CD14-positive monocyte (primary cell): ENCODE measurements around the gene SV2B. TPM values are rescaled to one million over a fixed set of nuclear protein-coding genes. Genes with fewer than 3 reads are reported as not detected.
"Not testable (repeated sequence)": the region's sequence is repeated elsewhere in the genome, so short reads cannot be mapped to it uniquely, and the experiment has no call there.

Experiments
- DNase-seq, 3 donors: peaks; one replicate each; pipeline ENCODE4 v3.0.0-alpha.2; 2011 to 2022
- H2AFZ ChIP-seq: 2 replicates; pipeline ENCODE4 v1.6.0; 2012; ENCODE audit warnings: mild to moderate bottlenecking, low read depth, low read length, inconsistent platforms; ENCODE audit not compliant: insufficient read depth, poor library complexity, severe bottlenecking
- H3K27ac ChIP-seq, 2 donors: 1 replicate in 1 of 2; 2 replicates in 1 of 2; pipeline ENCODE4 v1.5.1; 2012 to 2013; ENCODE audit warnings: low read length in 2 of 2, control low read depth in 1 of 2, inconsistent platforms in 1 of 2, low read depth in 1 of 2, mild to moderate bottlenecking in 1 of 2
- H3K27me3 ChIP-seq, 2 donors: one replicate each; pipeline versions ENCODE4 v1.6.0 to v1.6.1; 2011 to 2013; ENCODE audit warnings: low read length in 2 of 2; ENCODE audit not compliant: control insufficient read depth in 2 of 2, insufficient read depth in 2 of 2
- H3K36me3 ChIP-seq, 2 donors: replicated peaks in 1 of 2; 1 replicate in 1 of 2; 2 replicates in 1 of 2; pipeline versions ENCODE4 v1.5.1 to v1.6.1; 2012 to 2013; ENCODE audit warnings: low read length in 2 of 2, control low read depth in 1 of 2, inconsistent platforms in 1 of 2, mild to moderate bottlenecking in 1 of 2; ENCODE audit not compliant: insufficient read depth in 2 of 2, control insufficient read depth in 1 of 2
- H3K4me1 ChIP-seq, 2 donors: 1 replicate in 1 of 2; 2 replicates in 1 of 2; pipeline versions ENCODE4 v1.5.1 to v1.6.1; 2012 to 2013; ENCODE audit warnings: low read length in 2 of 2, control low read depth in 1 of 2, inconsistent platforms in 1 of 2, mild to moderate bottlenecking in 1 of 2, moderate library complexity in 1 of 2; ENCODE audit not compliant: insufficient read depth in 2 of 2, control insufficient read depth in 1 of 2
- H3K4me2 ChIP-seq: replicated peaks from 2 replicates; pipeline ENCODE3; 2012; ENCODE audit warnings: low read length, moderate library complexity, mild to moderate bottlenecking; ENCODE audit not compliant: poor library complexity, severe bottlenecking; ENCODE audit errors: extremely low read depth
- H3K4me3 ChIP-seq, 3 experiments: fragments of 200-600 bp in 1 of 3; sonication (generic) in 1 of 3; replicated peaks in 1 of 3; 1 replicate in 2 of 3; 2 replicates in 1 of 3; pipeline ENCODE4 v1.5.1; 2011 to 2013; ENCODE audit warnings: low read length in 3 of 3, mild to moderate bottlenecking in 3 of 3, control low read depth in 2 of 3, low read depth in 2 of 3, inconsistent platforms in 1 of 3, moderate library complexity in 1 of 3
- H3K79me2 ChIP-seq: 2 replicates; pipeline ENCODE4 v1.6.0; 2012; ENCODE audit warnings: mild to moderate bottlenecking, control low read depth, inconsistent platforms, low read length, moderate library complexity; ENCODE audit not compliant: insufficient read depth
- H3K9ac ChIP-seq: 2 replicates; pipeline ENCODE4 v1.6.0; 2017; ENCODE audit warnings: low read length, mild to moderate bottlenecking; ENCODE audit not compliant: insufficient read depth, poor library complexity, severe bottlenecking
- H3K9me3 ChIP-seq, 2 donors: replicated peaks in 1 of 2; 1 replicate in 1 of 2; 2 replicates in 1 of 2; pipeline versions ENCODE4 v1.5.1 to v1.6.1; 2012 to 2013; ENCODE audit warnings: low read length in 2 of 2, control low read depth in 1 of 2; ENCODE audit not compliant: control insufficient read depth in 1 of 2, insufficient read depth in 1 of 2
- H4K20me1 ChIP-seq: 2 replicates; pipeline ENCODE4 v1.6.0; 2012; ENCODE audit warnings: mild to moderate bottlenecking, low read length, control low read depth, moderate library complexity; ENCODE audit not compliant: insufficient read depth
- H3K27ac Mint-ChIP-seq, 7 donors: one replicate each; pipeline ENCODE4 v1.8.0; 2020; ENCODE audit warnings: mild to moderate bottlenecking in 7 of 7, mixed read lengths in 7 of 7, moderate library complexity in 6 of 7, inconsistent platforms in 2 of 7
- H3K27me3 Mint-ChIP-seq, 3 donors: one replicate each; pipeline ENCODE4 v1.8.0; 2021 to 2022; ENCODE audit warnings: low read depth in 3 of 3, mild to moderate bottlenecking in 3 of 3, mixed read lengths in 3 of 3, moderate library complexity in 3 of 3, inconsistent platforms in 1 of 3
- H3K36me3 Mint-ChIP-seq, 2 donors: one replicate each; pipeline ENCODE4 v1.8.0; 2020; ENCODE audit warnings: mixed read lengths in 2 of 2, inconsistent platforms in 1 of 2, mild to moderate bottlenecking in 1 of 2
- H3K4me1 Mint-ChIP-seq: one replicate; pipeline ENCODE4 v1.8.0; 2020; ENCODE audit warnings: mild to moderate bottlenecking, mixed read lengths
- H3K4me3 Mint-ChIP-seq, 2 donors: one replicate each; pipeline ENCODE4 v1.8.0; 2020; ENCODE audit warnings: mild to moderate bottlenecking in 2 of 2, mixed read lengths in 2 of 2, moderate library complexity in 1 of 2
- H3K9me3 Mint-ChIP-seq, 7 donors: one replicate each; pipeline ENCODE4 v1.8.0; 2020 to 2022; ENCODE audit warnings: mixed read lengths in 7 of 7, mild to moderate bottlenecking in 6 of 7, moderate library complexity in 6 of 7, inconsistent platforms in 2 of 7
- WGBS: methylation state at CpG from one replicate; pipeline ENCODE4 v1.1.5; 2013; ENCODE audit warnings: missing lambda C conversion rate; ENCODE audit not compliant: insufficient coverage; 5-methylcytosine and 5-hydroxymethylcytosine counted together
- intact Hi-C, 2 donors: fragments of 100-400 bp; cut with micrococcal nuclease; formaldehyde crosslinking; loops; one replicate each; pipeline versions ENCODE4 v1.15.0 to v1.15.1; 2023
- polyA plus RNA-seq, 3 donors: library from polyadenylated mRNA; depleted of rRNA in 1 of 3; unstranded in 2 of 3; stranded (reverse) in 1 of 3; fragments of 300-500 nt in 2 of 3; fragments of >200 nt in 1 of 3; fragmentation: Illumina TruSeq in 2 of 3; gene quantifications; 1 replicate in 2 of 3; 2 replicates in 1 of 3; pipeline ENCODE4 v1.2.3, GENCODE V29; 2012 to 2021
- TF ChIP-seq, protein P1 (sequence below): fragments of 200-600 bp; IDR thresholded peaks from one replicate; pipeline ENCODE4 v1.8.0; 2022; ENCODE audit warnings: antibody characterized with exemption, mild to moderate bottlenecking

Gene SV2B
- polyA plus RNA-seq, 3 donors = not detected

DNA sequence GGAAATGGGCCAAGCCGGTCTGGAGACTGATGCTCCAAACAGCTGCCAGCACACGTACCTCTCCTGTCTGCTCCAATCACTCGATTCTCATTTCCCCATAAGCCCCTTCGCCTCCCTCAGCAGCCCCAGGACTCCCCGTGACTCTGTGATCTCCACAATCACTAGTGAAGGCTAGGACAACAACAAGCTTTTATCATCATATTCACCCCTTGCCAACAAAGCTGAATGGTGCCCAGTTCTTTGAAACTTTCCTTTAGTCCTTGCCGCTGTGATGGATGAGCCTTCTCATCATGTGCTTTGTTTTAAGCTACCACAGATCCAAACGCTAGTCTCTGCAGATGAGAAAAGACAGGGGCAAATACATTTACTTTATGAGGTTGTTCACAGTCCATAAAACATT, 242.0 kb downstream of the SV2B start:
- no peak overlapping the region for H3K4me3 ChIP-seq
- peaks cover 8 to 11% (median 9%) of the 10 kb centered on the region in 3 donors for H3K27me3 Mint-ChIP-seq
- H3K79me2 ChIP-seq = no peaks in the 10 kb centered on the region
- H3K27ac Mint-ChIP-seq = no peak overlapping the region
- no peak overlapping the region for H3K27ac ChIP-seq
- intact Hi-C loops = no loop called here
- H2AFZ ChIP-seq = no peak overlapping the region
- H3K36me3 ChIP-seq = no peaks in the 10 kb centered on the region
- WGBS = 94% methylated on average over 5 of the region's 7 CpGs
- no peaks in the 10 kb centered on the region for H3K36me3 Mint-ChIP-seq
- H3K27me3 ChIP-seq = no peaks in the 10 kb centered on the region
- H3K4me1 Mint-ChIP-seq = no peaks in the 10 kb centered on the region
- no peak overlapping the region for H3K4me2 ChIP-seq
- H3K9me3 Mint-ChIP-seq = no peaks in the 10 kb centered on the region
- H3K4me1 ChIP-seq = no peaks in the 10 kb centered on the region
- H4K20me1 ChIP-seq = no peaks in the 10 kb centered on the region
- H3K9ac ChIP-seq = no peak overlapping the region
- DNase-seq = no peak
- H3K9me3 ChIP-seq = no peaks in the 10 kb centered on the region
- TF ChIP-seq, protein P1, sequence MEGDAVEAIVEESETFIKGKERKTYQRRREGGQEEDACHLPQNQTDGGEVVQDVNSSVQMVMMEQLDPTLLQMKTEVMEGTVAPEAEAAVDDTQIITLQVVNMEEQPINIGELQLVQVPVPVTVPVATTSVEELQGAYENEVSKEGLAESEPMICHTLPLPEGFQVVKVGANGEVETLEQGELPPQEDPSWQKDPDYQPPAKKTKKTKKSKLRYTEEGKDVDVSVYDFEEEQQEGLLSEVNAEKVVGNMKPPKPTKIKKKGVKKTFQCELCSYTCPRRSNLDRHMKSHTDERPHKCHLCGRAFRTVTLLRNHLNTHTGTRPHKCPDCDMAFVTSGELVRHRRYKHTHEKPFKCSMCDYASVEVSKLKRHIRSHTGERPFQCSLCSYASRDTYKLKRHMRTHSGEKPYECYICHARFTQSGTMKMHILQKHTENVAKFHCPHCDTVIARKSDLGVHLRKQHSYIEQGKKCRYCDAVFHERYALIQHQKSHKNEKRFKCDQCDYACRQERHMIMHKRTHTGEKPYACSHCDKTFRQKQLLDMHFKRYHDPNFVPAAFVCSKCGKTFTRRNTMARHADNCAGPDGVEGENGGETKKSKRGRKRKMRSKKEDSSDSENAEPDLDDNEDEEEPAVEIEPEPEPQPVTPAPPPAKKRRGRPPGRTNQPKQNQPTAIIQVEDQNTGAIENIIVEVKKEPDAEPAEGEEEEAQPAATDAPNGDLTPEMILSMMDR = no peak
- H3K4me3 Mint-ChIP-seq = no peak overlapping the region

- H3K4me2 ChIP-seq, H3K27ac Mint-ChIP-seq, H4K20me1 ChIP-seq, H3K79me2 ChIP-seq, H3K9me3 Mint-ChIP-seq, intact Hi-C loops, DNase-seq, H3K9me3 ChIP-seq, H3K27me3 ChIP-seq, H3K27ac ChIP-seq, H3K4me3 Mint-ChIP-seq, H3K9ac ChIP-seq, H3K36me3 Mint-ChIP-seq, H3K36me3 ChIP-seq, H2AFZ ChIP-seq, H3K27me3 Mint-ChIP-seq, H3K4me3 ChIP-seq: not testable (repeated sequence)
- peaks cover 16% of the 10 kb centered on the region for H3K4me1 Mint-ChIP-seq
- H3K4me1 ChIP-seq = peaks cover 14% of the 10 kb centered on the region in 2 donors
- no CpG with 5 or more reads among the region's 3 CpGs for WGBS
Measured at GRCh38 chr15:91344912-91345311, 244.9 kb downstream of the SV2B start.
